ENCODE data around the gene ATP2C1.
"Not testable (repeated sequence)": the region's sequence is repeated elsewhere in the genome, so short reads cannot be mapped to it uniquely, and the experiment has no call there.

Gene ATP2C1

DNA sequence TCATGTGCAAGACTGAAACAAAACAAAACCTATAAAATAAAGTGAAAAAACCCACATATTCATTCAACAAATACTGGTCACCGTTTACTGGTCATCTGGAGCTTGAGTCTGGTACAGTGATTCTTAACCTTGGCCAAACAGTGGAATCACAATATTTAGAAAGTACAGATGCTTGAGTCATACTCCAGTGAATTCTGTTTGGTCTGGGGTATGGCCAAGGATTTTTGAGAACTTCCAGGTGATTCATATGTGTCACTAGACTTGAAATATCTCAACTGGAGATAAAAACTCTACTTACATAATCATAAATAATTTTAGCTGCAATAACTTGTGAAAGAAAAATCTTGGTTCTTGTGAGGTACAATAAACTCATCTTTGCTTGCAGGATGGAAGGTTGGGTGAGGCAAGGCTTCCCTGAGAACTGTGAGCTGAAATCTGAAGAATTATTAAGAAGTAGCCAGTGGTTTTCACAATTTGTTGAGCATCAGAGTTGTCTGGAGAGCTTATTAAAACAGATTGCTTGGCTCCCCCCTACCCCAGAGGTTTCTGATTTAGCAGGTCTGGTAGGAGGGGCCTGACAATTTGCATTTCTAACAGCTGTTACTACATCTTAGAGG is 142.4 kb downstream of the ATP2C1 start:
- no peak overlapping the region for H3K27ac ChIP-seq (ENCODE audit: low read length)
- no peaks in the 10 kb centered on the region for H3K9me3 ChIP-seq (ENCODE audit: control insufficient read depth in 2 of 2, low read length in 2 of 2)

DNA sequence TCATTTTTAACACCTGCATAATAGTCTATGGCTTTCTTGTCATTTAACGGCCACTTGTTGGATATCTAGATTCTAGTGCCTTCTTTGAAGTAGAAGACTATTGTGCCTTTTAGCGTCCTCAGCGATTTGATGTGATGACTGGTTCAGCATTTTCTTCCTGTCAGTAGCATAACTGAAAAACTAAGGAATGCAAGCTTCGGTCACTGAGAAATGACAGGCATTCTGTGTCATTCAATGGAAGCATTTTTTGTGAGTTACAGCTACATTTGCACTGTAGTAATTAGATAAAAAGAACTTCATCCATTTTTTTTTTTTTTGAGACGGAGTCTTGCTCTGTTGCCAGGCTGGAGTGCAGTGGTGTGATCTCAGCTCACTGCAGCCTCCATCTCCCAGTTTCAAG is 143.1 kb downstream of the ATP2C1 start:
- Histone ChIP-seq H3K9ac (ENCODE audit: low read length in 2 of 2) (no peak overlapping the region), H3K27me3 (ENCODE audit: control insufficient read depth in 1 of 2, insufficient read depth in 2 of 2, low read length in 2 of 2) (no peaks in the 10 kb centered on the region), H3K4me3 (ENCODE audit: low read length in 2 of 2) (no peak overlapping the region), H3K9me3 (ENCODE audit: control insufficient read depth in 2 of 2, low read length in 2 of 2) (no peaks in the 10 kb centered on the region), H3K27ac (ENCODE audit: low read length) (no peak overlapping the region), H3K36me3 (ENCODE audit: control insufficient read depth in 2 of 2, insufficient read depth in 2 of 2, low read length in 2 of 2) (no peaks in the 10 kb centered on the region), H3K4me1 (ENCODE audit: control insufficient read depth, insufficient read depth, low read length) (no peaks in the 10 kb centered on the region)

More for the DNA sequence above, 142.4 kb downstream of the ATP2C1 start:
- H3K4me1 ChIP-seq (ENCODE audit: control insufficient read depth, insufficient read depth, low read length), result no peaks in the 10 kb centered on the region
- no peaks in the 10 kb centered on the region for H3K36me3 ChIP-seq (ENCODE audit: control insufficient read depth in 2 of 2, insufficient read depth in 2 of 2, low read length in 2 of 2)
- no peaks in the 10 kb centered on the region for H3K27me3 ChIP-seq (ENCODE audit: control insufficient read depth in 1 of 2, insufficient read depth in 2 of 2, low read length in 2 of 2)
- no peak overlapping the region for H3K9ac ChIP-seq (ENCODE audit: low read length in 2 of 2)
- no peak overlapping the region for H3K4me3 ChIP-seq (ENCODE audit: low read length in 2 of 2)

GRCh38 chr3:131038326-131038725 is 144.4 kb downstream of the ATP2C1 start:
- Histone ChIP-seq H3K27me3 (ENCODE audit: control insufficient read depth in 1 of 2, insufficient read depth in 2 of 2, low read length in 2 of 2) (no peaks in the 10 kb centered on the region), H3K4me1 (ENCODE audit: control insufficient read depth, insufficient read depth, low read length) (no peaks in the 10 kb centered on the region), H3K36me3 (ENCODE audit: control insufficient read depth in 2 of 2, insufficient read depth in 2 of 2, low read length in 2 of 2) (no peaks in the 10 kb centered on the region), H3K4me3 (ENCODE audit: low read length in 2 of 2) (no peak overlapping the region), H3K9ac (ENCODE audit: low read length in 2 of 2) (no peak overlapping the region), H3K27ac (ENCODE audit: low read length) (no peak overlapping the region), H3K9me3 (ENCODE audit: control insufficient read depth in 2 of 2, low read length in 2 of 2) (no peaks in the 10 kb centered on the region)

DNA sequence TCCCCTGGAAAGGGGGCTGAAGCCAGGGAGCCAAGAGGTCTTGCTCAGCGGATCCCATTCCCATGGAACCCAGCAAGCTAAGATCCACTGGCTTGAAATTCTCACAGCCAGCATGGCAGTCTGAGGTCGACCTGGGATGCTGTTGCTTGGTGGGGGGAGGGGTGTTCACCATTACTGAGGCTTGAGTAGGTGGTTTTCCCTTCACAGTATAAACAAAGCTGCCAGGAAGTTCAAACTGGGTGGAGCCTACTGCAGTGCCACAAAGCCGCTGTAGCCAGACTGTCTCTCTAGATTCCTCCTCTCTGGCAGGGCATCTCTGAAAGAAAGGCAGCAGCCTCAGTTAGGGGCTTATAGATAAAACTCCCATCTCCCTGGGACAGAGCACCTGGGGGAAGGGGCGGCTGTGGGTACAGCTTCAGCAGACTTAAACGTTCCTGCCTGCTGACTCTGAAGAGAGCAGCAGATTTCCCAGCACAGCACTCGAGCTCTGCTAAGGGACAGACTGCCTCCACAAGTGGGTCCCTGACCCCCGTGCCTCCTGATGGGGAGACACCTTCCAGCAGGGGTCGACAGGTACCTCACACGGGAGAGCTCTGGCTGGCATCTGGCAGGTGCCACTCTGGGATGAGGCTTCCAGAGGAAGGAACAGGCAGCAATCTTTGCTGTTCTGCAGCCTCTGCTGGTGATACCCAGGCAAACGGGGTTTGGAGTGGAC is 148.5 kb downstream of the ATP2C1 start:
- not testable (repeated sequence) for H3K4me1 ChIP-seq (ENCODE audit: control insufficient read depth, insufficient read depth, low read length); H3K9me3 ChIP-seq (ENCODE audit: control insufficient read depth in 2 of 2, low read length in 2 of 2); H3K4me3 ChIP-seq (ENCODE audit: low read length in 2 of 2); H3K9ac ChIP-seq (ENCODE audit: low read length in 2 of 2); H3K27ac ChIP-seq (ENCODE audit: low read length); H3K27me3 ChIP-seq (ENCODE audit: control insufficient read depth in 1 of 2, insufficient read depth in 2 of 2, low read length in 2 of 2); H3K36me3 ChIP-seq (ENCODE audit: control insufficient read depth in 2 of 2, insufficient read depth in 2 of 2, low read length in 2 of 2)

DNA sequence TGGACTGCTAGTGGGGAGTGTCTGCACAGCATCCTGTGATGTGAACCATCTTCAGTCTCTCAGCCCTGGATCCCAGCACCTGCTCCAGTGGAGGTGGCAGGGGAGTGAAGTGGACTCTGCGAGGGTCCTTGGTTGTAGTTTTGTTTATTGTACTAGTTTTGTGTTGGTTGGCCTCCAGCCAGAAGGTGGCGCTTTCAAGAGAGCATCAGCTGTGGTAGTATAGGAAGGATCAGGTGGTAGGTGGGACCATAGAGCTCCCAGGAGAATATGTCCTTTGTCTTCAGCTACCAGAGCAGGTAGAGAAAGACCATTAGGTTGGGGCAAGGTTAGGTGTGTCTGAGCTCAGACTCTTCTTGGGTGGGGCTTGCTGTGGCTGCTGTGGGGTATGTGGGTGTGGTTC is 153.7 kb downstream of the ATP2C1 start:
- H3K9me3 ChIP-seq (ENCODE audit: control insufficient read depth in 2 of 2, low read length in 2 of 2), result no peaks in the 10 kb centered on the region

DNA sequence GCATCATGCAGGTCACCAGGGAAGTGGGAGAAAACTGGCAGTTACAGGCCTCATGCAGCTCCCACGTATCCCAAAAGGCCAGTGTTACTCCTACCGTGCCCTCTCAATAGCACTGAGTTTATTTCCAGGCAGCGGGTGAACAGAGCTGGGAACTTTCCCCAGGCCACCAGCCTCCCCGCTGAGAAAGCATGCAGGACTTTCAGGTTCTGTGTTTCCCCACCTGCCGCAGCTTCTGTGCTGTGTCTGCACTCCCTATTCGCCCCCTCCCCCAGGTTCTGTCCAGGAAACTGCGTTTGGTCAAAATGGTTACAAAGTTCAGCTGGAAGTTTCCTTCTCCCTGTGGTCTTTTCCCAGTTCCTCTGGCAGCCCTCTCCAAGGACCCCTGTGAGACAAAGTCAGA is 154.1 kb downstream of the ATP2C1 start:
- no peak overlapping the region for H3K27ac ChIP-seq (ENCODE audit: low read length)
- H3K36me3 ChIP-seq (ENCODE audit: control insufficient read depth in 2 of 2, insufficient read depth in 2 of 2, low read length in 2 of 2), result no peaks in the 10 kb centered on the region
- H3K4me3 ChIP-seq (ENCODE audit: low read length in 2 of 2), result no peak overlapping the region
- H3K9me3 ChIP-seq (ENCODE audit: control insufficient read depth in 2 of 2, low read length in 2 of 2), result no peaks in the 10 kb centered on the region
- H3K9ac ChIP-seq (ENCODE audit: low read length in 2 of 2), result no peak overlapping the region
- H3K27me3 ChIP-seq (ENCODE audit: control insufficient read depth in 1 of 2, insufficient read depth in 2 of 2, low read length in 2 of 2), result no peaks in the 10 kb centered on the region
- no peaks in the 10 kb centered on the region for H3K4me1 ChIP-seq (ENCODE audit: control insufficient read depth, insufficient read depth, low read length)

More for the DNA sequence above, 153.7 kb downstream of the ATP2C1 start:
- Histone ChIP-seq H3K9ac (ENCODE audit: low read length in 2 of 2) (no peak overlapping the region), H3K4me3 (ENCODE audit: low read length in 2 of 2) (no peak overlapping the region), H3K4me1 (ENCODE audit: control insufficient read depth, insufficient read depth, low read length) (no peaks in the 10 kb centered on the region), H3K27me3 (ENCODE audit: control insufficient read depth in 1 of 2, insufficient read depth in 2 of 2, low read length in 2 of 2) (no peaks in the 10 kb centered on the region), H3K27ac (ENCODE audit: low read length) (no peak overlapping the region), H3K36me3 (ENCODE audit: control insufficient read depth in 2 of 2, insufficient read depth in 2 of 2, low read length in 2 of 2) (no peaks in the 10 kb centered on the region)

DNA sequence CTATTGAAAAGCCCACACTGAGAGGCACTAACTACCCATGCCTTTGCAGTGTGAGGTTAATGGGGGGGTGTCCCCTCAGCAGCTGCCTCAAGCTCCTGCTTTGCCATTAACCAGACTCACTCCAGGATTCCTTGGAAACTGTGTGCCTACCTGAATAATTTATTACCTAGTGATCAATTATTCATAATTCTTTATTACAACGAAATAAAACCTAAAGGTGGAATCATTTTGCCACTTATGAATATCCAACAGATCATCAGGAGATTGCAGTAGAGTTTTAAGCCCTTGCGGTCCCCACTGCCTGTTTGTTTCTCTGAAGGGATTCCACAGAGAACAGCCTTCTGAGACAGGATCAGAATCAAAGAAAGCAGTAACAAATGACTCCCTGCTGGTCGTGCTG is 156.1 kb downstream of the ATP2C1 start:
- Histone ChIP-seq H3K9ac (ENCODE audit: low read length in 2 of 2) (no peak overlapping the region), H3K4me1 (ENCODE audit: control insufficient read depth, insufficient read depth, low read length) (no peaks in the 10 kb centered on the region), H3K9me3 (ENCODE audit: control insufficient read depth in 2 of 2, low read length in 2 of 2) (no peaks in the 10 kb centered on the region), H3K27me3 (ENCODE audit: control insufficient read depth in 1 of 2, insufficient read depth in 2 of 2, low read length in 2 of 2) (no peaks in the 10 kb centered on the region), H3K36me3 (ENCODE audit: control insufficient read depth in 2 of 2, insufficient read depth in 2 of 2, low read length in 2 of 2) (no peaks in the 10 kb centered on the region), H3K27ac (ENCODE audit: low read length) (no peak overlapping the region), H3K4me3 (ENCODE audit: low read length in 2 of 2) (no peak overlapping the region)

- H3K36me3 ChIP-seq (ENCODE audit: control insufficient read depth in 2 of 2, insufficient read depth in 2 of 2, low read length in 2 of 2), result no peaks in the 10 kb centered on the region
- H3K4me3 ChIP-seq (ENCODE audit: low read length in 2 of 2), result no peak overlapping the region
- no peaks in the 10 kb centered on the region for H3K9me3 ChIP-seq (ENCODE audit: control insufficient read depth in 2 of 2, low read length in 2 of 2)
- no peaks in the 10 kb centered on the region for H3K27me3 ChIP-seq (ENCODE audit: control insufficient read depth in 1 of 2, insufficient read depth in 2 of 2, low read length in 2 of 2)
- H3K27ac ChIP-seq (ENCODE audit: low read length), result no peak overlapping the region
- H3K4me1 ChIP-seq (ENCODE audit: control insufficient read depth, insufficient read depth, low read length), result no peaks in the 10 kb centered on the region
- no peak overlapping the region for H3K9ac ChIP-seq (ENCODE audit: low read length in 2 of 2)
Measured at GRCh38 chr3:131053043-131053859, 159.4 kb downstream of the ATP2C1 start.
